Heart left ventricle (tissue), 13 donors: ENCODE measurements around the gene RTTN.

Source experiments
- POLR2A ChIP-seq, 2 donors: fragments of 450-650 bp; IDR thresholded peaks; one replicate each; pipeline ENCODE4 v1.6.1; 2017; ENCODE audit warnings: antibody characterized with exemption in 2 of 2, mild to moderate bottlenecking in 2 of 2, moderate library complexity in 2 of 2
- TF ChIP-seq, protein P1 (sequence below), 12 donors: fragments of 200-600 bp; sonication (generic) in 4 of 12; IDR thresholded peaks; one replicate each; pipeline versions ENCODE4 v1.5.0 to v1.8.0; 2018 to 2022; ENCODE audit warnings: antibody characterized with exemption in 12 of 12, mild to moderate bottlenecking in 5 of 12
- donor health status: ischemic (EF 13 %, LVEDD 7.1; RV severe dilation, severe dysfunction).
- donor health status: DM: no; HTN: yes; CAD: no.
- donor health status: DM: no; HTN: no; CAD: no.
- donor health status: ischemic (EF 25% LVEDD 6.9; RV normal size, moderate dysfunction).
- donor health status: ischemic (EF 25% LVEDD 5.7; RV mildly dilated, moderate dysfunction).
- donor health status: ischemic (EF 35%, LVEDD 5.7; RV mildly dilated, moderate dysfunction).
- donor health status: nonischemic (EF 11% LVEDD 7.7; RV severe dilation, severe dysfunction).
- donor health status: DM: yes; HTN: yes; CAD: no.
- donor health status: PGD.
- donor health status: ischemic (EF 29% LVEDD 5.4; RV normal size, mild dysfunction).
- donor health status: nonischemic (EF 23%, LVEDD 6.1; RV moderate dilation, normal function).

DNA sequence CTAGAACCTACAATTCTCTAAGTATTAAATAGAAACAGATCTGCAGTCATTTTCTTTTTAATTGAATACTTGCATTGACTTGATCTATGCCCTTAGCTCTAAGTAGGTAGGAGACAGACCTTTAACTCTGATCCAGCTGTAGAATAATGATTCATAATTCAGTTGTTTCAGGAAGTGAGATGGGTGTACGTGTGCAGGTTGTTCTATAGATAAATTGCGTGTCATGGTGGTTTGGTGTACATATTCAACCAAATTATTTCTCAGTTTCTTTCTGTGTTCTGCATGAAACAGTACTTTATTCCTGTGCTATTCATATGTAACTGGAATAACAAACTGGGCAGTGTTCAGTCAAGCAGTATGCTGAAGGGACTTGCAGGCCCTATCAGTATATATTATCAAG is 223.5 kb downstream of the RTTN start:
- TF ChIP-seq, protein P1, sequence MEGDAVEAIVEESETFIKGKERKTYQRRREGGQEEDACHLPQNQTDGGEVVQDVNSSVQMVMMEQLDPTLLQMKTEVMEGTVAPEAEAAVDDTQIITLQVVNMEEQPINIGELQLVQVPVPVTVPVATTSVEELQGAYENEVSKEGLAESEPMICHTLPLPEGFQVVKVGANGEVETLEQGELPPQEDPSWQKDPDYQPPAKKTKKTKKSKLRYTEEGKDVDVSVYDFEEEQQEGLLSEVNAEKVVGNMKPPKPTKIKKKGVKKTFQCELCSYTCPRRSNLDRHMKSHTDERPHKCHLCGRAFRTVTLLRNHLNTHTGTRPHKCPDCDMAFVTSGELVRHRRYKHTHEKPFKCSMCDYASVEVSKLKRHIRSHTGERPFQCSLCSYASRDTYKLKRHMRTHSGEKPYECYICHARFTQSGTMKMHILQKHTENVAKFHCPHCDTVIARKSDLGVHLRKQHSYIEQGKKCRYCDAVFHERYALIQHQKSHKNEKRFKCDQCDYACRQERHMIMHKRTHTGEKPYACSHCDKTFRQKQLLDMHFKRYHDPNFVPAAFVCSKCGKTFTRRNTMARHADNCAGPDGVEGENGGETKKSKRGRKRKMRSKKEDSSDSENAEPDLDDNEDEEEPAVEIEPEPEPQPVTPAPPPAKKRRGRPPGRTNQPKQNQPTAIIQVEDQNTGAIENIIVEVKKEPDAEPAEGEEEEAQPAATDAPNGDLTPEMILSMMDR (IDR thresholded peaks at IDR 0.05), result no peak
- TF ChIP-seq POLR2A (IDR thresholded peaks at IDR 0.05), result no peak
